ENCODE results near the gene MORN1.
"Not testable (repeated sequence)": the region's sequence is repeated elsewhere in the genome, so short reads cannot be mapped to it uniquely, and the experiment has no call there.

Gene MORN1

DNA sequence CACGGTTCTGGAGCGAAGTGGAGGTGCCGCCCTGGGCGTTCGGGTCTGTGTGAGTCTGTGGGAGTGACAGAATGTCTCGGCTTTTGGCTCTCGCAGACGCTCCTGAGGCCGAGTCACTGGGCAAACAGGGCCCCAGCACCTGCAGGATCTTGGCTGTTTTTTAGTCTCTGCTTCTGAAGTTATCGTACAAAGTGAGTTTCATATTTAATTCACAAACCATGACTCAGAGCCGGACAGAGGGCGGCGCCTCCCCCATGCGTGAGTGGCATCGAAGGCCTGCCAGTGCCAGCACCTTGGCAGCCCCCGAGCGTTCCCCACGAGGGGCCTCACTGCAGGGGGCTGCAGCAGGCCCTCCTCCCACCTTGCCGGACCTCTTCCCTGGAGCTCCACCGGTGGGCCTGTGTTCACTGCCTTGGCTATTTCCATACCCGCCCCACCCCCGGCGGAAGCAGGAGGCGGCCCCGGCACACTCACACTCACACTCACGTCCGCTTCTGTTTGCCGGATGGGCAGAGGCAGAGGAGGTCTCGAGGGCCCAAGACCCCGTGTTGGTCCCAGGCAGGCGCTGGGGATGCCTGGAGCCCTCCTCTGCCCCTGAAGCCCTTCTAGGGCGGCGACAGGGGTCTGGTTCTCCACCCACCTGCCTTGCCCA is 56.3 kb downstream of the MORN1 start:
- no peak for DNase-seq

DNA sequence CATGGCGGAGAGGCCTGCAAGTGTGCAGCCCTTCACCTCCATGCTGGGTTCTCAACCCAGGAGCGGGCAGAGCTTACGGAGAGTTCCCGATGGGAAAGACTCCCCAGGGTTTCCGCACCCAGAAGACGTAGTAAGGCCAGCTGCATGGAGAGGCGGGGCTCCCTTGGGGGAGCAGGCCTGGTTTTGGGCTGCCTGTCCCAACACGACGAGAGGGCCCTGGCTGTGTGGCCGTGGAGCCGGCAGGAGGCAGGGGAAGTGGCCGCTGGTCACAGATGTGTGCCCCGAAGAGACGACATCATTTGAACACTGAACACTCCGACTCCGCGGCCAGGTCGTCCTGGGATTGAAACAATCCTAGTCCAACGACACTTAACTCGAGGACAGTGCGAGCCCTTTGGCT is 57.0 kb downstream of the MORN1 start:
- DNase-seq, result no peak

DNA sequence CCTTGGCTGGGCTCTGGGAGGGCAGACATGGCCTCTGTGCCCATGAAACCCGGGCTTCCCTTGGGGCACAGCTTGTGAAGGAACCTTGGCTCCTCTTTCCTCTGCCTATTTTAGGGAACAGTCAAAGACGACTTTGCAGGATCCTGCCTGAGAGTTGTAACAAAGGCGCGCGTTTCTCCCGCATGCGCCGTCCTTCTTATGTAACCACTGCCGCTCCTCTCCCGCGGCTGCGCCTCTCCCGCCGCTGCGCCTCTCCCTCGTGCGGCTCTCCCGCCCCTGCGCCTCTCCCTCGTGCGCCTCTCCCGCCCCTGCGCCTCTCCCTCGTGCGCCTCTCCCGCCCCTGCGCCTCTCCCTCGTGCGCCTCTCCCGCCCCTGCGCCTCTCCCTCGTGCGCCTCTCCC is 59.8 kb downstream of the MORN1 start:
- not testable (repeated sequence) for DNase-seq

DNA sequence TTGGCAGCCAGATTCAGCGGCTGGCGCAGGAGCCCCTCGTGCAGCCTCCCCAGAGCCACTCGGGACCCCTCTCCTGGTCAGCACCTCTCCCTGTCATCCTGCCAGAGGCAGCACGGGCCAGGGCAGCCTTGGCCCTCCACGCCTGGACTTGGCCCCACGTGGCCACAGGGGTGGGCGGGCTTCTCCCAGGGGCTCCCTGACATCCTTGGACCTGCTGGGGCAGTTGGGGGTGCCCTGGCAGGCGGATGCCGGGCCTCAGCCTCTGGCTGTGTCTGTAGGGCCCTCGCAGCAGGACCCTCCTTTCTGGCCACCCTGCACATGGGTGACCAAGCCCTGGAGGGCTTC is 60.2 kb downstream of the MORN1 start:
- DNase-seq, result no peak

DNA sequence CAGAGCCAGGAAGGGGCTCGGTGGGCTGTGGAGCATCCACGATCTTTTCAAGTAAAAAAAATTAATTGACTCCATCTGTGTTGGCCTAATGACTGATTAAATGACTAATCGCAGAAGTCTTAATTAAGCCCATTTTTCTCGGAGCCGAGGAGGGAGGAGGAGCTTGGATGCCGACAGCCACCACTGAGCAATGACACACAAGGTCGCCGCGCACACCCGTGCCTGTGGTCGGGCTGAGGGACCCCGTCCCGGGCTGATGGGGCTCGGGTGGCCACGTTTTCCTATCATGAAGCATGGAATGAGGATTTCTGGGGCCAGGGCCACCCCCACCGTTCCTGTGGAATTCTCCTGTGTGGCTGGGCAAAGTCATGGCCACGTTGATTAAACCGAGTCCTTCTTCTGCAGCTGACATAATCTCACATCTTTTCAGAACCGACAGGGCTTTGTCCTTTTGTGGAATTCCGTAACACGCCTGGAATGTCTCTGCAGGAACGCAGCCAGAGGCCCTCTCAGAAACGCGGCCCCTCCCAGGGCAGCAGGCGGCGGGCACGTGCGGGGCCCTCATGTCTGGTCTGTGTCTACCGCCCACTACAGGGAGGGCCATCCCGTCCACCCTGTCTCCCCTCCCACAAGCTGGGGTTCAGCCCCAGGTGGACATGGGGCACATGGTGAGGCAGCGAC is 60.7 kb downstream of the MORN1 start:
- DNase-seq, result no peak

DNA sequence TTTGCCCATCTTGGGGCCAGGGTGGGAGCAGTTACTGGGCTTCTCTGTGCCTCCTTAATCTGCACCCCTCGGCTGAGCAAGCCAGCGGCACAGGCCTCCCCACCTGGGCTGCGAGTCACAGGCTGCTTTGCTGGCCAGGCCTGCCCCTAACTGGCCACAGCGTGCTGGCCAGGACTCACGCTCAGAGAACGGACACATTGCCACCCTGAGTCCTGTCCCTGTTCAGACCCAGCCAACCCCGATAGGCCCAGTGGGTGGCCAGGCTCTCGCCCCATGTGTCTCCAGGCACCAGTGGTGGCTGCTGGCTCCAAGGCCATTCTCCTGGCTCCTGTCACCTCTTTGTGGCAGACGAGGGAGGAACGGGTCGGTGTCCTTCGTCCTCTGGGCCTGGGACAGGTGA is 61.3 kb downstream of the MORN1 start:
- no peak for DNase-seq

DNA sequence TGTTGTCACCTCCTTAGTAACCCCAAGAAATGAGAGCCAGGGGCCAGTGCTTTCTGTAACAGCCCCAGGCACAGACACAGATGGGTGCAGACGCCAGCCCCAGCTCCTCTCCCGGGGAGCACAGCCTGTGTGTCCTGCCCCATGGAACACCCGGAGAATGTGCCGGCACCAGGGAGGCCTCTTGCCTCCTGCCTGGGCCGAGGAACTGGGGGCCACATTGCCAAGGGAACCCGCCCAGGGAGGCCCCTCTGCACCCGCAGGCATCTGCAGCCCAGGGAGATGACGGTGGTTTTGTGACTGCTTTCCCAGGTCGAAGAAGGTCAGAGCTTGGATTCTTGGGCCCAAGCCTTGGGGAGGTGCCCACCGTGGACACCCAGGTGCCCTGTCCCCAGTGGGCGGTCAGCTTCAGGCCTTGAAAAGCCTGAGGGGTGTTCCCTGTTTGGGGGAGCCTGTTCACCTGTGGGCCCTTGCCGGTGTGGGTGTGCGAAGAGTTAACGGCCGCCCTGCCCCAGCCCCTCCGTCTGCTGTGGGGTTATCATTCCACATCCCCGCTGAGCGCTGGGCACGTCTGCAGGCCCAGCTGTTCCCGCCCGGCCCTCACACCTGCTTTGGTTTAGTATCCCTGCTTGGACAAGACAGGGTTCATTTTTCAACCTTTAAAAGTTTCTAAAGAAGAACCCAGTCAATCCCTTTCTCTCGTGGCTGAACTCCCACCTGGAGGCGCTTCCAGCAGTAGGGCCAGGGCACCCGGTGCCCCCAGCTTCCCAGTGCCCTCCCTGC is 62.5 kb downstream of the MORN1 start:
- no peak for DNase-seq

DNA sequence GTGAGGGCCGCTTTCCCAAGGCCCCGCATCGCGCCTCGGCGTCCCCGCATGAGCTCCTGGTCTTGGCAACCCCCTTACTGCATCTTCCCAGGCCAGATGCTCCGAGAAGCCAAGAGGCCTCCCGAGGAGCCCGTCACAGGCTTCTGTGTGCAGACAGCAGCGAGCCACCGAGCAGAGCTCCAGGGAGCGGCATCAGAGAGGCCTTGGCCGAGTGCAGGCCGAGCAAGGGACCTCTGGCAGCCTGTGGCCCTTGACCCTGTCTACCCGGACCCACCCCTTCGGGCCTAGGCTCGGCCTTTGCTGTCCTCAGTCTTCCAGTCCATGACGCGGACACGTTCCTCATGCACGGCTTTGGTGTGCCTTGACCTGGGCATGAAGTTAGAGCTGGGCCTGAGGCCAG is 63.5 kb downstream of the MORN1 start:
- DNase-seq, result no peak

DNA sequence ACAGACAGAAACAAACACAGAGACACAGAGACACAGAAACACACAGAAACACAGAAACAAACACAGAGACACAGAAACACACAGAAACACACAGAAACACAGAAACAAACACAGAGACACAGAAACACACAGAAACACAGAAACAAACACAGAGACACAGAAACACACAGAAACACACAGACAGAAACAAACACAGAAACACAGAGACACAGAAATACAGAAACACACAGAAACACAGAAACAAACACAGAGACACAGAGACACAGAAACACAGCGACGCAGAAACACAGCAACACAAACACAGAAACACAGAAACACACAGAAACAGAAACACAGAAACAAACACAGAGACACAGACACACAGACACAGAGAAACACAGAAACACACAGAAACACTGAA is 64.2 kb downstream of the MORN1 start:
- not testable (repeated sequence) for DNase-seq

DNA sequence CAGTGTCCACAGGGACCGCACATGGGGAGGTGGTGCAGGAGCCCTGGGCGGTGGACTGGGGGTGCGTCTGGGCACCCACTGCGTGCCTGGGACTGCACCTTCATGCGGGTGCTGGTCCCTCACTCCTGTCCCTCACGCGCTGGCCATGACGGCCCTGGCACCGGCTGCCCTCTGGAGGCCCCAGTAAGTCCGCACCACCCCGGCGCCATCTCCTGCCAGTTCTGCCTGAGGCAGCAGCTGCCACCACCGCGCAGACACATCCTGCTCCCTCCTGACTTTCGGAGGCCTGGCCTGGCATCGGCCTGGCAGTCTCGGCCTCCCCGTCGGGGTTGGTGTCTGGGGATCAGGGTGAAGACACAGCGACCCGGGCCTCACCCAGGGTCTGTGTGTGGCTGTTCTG is 64.8 kb downstream of the MORN1 start:
- DNase-seq, result no peak

DNA sequence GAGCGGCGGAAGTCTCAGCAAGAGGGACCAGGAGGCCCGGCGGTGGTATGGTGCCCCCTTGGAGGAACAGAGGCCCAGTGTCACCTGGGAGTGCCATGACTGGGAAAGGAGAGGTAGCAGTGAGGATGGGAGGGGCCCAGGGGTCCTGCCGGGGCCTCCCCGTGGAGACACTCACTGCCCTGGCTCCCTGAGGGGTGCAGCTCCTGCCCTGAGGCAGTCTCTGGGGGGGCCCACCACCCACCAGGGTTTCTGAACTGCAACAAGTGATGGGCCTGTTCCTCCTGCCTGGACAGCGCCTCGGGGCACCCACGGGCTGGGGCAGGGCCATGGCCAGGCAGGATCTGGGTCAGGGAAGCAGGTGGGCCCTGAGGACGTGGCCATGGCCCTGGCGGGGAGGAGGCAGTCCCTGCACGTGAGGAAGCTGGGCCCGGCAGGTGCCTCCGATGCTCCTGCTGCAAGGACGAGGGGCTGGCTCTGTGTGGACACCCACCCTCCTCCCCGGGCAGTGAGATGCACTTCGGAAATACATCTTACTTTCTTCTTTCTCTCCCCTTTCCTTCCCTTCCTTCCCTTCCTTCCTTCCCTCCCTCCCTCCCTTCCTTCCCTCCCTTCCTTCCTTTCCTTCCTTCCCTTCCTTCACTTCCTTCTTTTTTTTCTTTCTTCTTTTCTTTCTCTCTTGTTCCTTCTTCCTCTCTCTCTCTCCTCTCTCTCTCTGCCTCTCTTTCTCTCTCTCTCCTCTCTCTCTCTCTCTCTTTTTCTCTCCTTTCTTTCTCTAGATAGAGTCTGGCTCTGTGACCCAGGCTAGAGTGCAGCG is 66.6 kb downstream of the MORN1 start:
- DNase-seq, result no peak

DNA sequence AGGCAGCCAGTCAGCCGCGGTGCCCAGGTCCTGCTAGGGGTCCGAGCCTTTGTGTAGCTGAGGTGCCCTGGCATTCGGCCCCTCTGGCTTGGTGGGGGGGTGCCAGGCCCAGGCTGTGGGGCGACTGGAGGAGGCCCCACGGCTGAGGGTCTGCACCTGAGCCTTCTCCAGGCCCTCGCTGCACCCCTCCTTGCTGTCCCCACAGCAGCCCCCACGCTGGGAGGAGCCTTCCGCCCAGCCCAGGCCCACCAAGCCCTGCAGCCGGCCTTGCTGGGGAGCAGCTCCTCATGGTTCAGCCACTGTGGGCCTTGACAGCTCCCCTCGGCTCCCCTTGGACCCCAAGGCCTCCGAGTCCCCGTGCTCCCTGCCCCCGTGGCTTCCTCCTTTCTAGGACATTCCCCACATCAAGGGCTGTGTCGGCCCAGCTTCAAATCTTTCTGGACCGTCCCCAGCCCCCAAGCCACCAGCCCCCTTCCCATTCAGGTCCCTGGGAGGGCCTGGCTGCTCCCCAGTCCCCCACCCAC is 67.8 kb downstream of the MORN1 start:
- DNase-seq, result no peak

DNA sequence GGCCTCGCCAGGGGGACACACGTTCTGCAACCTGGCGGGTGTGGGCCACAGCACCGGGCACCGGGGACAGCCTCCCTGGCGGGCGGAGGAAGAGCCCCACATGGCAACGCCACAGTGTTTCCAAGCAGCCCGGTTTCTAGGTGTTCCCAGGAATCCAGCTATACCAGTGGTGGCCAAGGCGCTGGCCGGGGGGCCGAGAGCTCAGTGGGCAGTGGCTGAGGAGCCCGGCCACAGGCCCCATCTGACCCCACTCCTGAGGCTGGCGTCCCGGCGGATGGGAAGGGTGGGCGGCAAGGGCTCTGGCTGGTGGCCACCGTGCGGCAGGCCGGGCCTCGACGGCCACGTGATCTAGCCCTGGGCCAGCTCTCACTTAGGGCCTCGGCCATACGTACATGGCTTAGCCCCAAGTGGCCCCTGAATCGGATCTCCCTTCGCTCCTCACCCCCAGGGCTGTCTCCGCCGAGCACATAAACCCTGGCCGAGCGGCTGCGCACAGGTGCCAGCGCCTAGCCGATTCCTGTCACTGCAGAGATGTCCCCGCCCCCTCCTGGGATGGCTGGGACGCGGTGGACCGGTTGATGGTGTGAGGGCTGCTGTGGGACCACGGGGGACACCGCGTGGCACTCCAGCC is 68.7 kb downstream of the MORN1 start:
- DNase-seq, result no peak

DNA sequence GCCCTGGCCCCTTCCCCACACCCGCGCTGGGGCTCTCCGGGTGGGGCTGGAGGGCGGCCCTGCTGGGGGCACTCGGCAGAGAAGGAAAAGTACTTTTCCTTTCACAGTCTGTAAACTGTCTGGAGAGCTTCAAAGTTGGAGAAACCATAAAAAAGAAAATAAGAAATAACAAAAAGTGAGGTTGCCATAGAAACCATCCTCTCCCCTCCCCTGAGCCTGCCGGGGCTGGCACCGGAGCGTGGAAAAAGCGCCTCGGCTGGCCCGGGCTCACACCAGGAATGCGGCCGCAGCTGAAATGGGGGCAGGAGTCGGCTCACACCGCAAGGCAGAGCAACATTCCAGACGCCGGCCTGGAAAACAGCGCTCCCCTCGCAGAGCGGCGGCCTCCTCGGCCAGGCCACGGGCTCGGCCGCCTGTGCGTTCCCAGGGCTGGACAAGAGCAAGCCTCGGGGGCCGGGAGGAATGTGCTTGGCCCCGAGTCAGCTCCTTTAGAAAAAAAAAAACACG is 69.2 kb downstream of the MORN1 start:
- no peak for DNase-seq

DNA sequence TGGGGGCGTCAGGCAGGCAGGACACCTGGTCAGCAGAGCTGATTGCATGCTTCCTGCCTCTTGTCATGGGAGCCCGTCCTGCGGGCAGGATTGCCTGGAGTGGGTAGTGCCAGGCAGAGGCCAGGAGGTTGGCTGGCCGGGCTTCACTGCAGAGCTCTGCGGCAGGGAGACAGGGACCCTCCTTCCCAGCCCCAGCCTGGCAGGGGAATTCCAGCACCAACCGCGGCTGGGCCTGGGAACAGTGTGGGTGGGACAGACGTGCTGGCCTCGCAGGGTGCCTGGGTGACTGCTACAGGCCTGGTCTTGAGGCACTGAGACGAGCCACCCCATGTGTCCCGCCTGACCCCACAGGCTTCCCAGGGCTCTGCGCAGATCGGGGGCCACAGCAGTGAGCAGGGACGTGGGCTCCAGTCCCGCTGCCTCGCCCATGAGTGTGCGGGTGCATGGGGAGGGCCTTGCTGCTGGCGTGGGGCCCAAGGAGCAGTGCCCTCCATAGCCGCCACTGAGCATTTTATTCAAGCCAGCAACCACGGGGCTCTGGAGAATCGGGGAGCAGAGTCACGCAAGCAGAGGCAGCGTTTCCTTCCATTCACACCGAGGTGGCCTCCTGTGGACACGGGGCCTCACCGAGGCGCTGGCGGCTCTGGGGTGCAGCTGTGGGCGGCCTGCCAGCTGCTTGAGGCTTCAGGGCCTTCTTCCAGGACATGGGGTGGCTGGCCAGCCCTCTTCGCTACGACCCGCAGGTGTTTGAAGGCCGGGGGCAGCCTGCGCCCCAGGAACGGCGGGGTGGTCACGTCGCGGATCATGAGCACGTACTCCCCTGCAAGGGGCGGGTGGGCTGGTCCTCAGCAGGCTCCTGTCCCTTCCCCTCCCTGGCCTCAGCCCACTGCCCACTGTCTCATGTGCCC is 70.3 kb downstream of the MORN1 start:
- no peak for DNase-seq

DNA sequence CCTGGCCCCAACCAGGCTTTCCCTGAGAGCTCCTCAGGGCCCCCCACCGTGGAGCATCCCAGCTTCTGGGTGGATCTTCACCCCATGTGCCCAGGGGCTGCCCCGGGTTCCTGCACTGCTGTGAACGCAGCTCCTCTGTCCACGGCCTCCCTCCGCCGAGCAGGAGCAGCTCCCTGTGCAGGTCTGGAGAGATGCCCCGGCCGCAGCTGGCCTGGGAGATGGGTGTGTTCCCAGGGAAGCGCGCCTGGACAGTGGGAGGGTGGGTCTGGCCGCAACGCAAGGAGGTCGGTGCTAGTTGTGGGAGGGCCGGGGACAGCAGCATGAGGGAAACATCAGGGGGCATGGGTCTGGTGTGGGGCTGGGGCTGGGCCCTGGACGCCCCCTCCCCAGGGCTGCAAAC is 71.3 kb downstream of the MORN1 start:
- no peak for DNase-seq

DNA sequence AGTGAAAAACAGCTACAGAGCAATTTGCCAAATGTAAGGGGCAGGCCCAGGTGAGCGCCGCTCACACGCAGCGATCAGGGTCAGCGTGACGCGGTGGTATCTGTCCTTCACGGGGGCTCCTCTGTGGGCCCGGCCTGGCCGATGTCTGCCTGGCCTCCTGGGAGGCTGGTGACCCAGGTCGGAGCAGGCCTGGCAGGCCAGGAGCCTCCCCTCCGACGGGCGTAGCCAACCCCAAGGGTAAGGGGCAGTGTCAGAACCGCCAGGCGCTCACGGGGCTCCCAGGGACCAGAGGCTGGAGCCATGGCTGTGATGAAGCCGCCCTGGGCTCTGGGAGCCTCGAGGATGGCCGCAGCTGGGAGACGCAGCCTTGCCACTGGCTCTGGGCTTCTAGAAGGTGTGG is 72.1 kb downstream of the MORN1 start:
- no peak for DNase-seq

DNA sequence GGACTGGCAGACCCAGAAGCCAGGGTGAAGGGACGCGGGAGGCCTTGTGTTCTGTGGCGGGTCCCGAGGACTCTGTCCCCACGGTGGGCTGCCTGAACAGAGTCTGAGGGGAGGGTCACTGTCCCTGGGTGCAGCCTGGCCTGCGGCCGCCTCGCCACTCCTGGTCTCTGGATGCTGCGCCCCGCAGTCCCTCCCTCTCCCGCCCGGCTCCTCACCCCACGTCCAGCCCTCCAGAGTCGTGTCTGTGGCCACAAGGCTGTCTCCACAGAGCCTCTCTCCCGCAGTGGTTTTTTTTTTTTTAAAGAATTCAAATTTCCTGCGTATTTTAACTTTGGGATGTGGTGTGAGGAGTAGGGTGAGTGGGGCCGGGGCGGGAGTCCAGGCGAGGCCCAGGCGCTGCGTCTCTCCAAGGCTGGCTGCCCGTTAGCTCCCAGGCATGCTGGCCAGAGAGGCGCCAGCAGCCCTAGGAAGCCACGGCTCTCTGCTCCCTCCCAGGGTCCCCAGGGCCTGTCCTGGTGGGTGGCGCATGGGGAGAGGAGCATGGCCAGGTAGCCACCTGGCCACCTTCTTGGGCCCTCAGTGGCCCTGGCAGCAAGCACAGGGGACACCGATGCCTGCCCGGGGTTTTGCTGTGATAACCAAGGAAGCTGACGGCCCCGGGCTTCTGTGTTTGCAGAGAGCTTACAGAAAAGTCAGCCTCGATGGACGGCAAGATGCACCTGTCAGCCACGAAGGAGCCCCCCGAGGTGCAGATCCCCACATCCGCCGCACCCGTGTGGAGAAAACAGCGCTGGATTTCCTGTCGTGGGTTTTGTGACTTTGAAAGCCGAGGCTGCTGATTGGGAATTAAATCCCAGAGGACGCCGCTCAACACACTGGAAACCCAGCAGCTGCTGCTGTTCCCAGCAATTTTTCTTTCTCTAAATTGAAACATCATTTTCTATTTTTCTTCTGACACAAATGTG is 72.8 kb downstream of the MORN1 start:
- peak; percentile 33 for DNase-seq

DNA sequence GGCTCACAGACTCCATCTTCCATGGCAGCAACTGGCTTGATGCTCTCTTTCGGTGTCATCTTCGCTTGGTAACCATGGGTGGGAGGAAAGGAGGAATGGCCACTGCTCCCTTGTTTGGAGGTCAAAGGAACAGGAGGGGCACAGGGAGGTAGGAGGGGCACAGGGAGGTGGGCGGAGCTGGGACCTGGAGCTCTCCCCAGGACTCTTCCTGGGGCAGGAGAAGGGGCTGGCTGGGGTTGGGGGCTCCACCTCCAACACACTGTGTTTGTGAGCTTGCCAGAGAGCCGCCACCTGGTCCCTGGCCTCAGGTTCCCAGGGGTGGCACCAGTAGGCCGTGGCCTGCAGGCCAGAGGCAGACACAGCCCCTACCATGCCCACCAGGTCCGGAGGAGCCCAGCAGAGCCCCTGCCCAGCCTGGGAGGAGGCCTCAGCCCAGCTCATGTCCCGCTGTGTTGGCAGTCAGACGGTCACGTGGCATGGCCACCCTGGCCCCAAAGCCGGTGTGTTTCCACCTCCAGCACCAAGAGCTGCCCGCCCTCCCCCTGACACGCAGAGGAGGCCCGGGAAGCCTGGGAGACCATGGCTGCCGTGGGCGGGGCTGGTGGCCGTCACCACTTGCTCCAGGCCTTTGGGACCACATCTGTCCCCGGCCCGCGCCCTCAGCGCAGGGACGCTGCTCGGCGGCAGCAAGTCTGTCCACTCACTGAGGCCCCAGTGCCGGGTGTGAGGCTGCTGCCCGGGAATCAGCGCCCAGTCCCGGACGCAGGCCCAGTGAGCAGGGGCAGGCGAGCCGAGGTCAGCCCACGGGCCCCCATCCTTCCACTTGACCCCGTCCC is 73.9 kb downstream of the MORN1 start:
- no peak for DNase-seq
